ENCODE data around the gene MYO9B.

MYO9B gene

GRCh38 chr19:17026706-17027534 is 48.7 kb upstream of the MYO9B start, which contains the start of gene CPAMD8:
TSS of gene CPAMD8 (minus strand) at chr19:17026810. CDS start at chr19:17026642, 168 bp downstream.
- no peak within 1 kb of the TSS for H3K27ac ChIP-seq (ENCODE audit: low read depth, low read length, poor library complexity, severe bottlenecking)
- H3K9ac ChIP-seq (ENCODE audit: low read length), result no peak within 1 kb of the TSS
- no peaks in the 10 kb centered on the region for H3K79me2 ChIP-seq (ENCODE audit: insufficient read depth, low read length)
- H3K36me3 ChIP-seq (ENCODE audit: insufficient read depth, low read length), result no peaks in the 10 kb centered on the region
- no peaks in the 10 kb centered on the region for H3K9me3 ChIP-seq (ENCODE audit: low read length)
- no peaks in the 10 kb centered on the region for H4K20me1 ChIP-seq (ENCODE audit: insufficient read depth, low read length)
- H3K4me2 ChIP-seq (ENCODE audit: low read length), result no peak within 1 kb of the TSS
- no peak within 1 kb of the TSS for H2AFZ ChIP-seq (ENCODE audit: low read length)
- no peaks in the 10 kb centered on the region for H3K4me1 ChIP-seq (ENCODE audit: insufficient read depth, low read length, severe bottlenecking)
- H3K9me2 ChIP-seq (ENCODE audit: low read depth, low read length), result no peaks in the 10 kb centered on the region
- H3K4me3 ChIP-seq (ENCODE audit: low read depth, low read length, poor library complexity, severe bottlenecking), result no peak within 1 kb of the TSS
- TF ChIP-seq, protein P1, sequence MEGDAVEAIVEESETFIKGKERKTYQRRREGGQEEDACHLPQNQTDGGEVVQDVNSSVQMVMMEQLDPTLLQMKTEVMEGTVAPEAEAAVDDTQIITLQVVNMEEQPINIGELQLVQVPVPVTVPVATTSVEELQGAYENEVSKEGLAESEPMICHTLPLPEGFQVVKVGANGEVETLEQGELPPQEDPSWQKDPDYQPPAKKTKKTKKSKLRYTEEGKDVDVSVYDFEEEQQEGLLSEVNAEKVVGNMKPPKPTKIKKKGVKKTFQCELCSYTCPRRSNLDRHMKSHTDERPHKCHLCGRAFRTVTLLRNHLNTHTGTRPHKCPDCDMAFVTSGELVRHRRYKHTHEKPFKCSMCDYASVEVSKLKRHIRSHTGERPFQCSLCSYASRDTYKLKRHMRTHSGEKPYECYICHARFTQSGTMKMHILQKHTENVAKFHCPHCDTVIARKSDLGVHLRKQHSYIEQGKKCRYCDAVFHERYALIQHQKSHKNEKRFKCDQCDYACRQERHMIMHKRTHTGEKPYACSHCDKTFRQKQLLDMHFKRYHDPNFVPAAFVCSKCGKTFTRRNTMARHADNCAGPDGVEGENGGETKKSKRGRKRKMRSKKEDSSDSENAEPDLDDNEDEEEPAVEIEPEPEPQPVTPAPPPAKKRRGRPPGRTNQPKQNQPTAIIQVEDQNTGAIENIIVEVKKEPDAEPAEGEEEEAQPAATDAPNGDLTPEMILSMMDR (IDR thresholded peaks at IDR 0.05; ENCODE audit: low read length), result no peak
- TF ChIP-seq EZH2 (IDR thresholded peaks at IDR 0.05; ENCODE audit: borderline replicate concordance, low read length), result no peak
- H3K27me3 ChIP-seq (ENCODE audit: insufficient read depth, low read length), result no peaks in the 10 kb centered on the region; the same call in 1 of the 2 replicates
- H3F3A ChIP-seq (ENCODE audit: insufficient read depth, low read length), result no peaks in the 10 kb centered on the region

DNA sequence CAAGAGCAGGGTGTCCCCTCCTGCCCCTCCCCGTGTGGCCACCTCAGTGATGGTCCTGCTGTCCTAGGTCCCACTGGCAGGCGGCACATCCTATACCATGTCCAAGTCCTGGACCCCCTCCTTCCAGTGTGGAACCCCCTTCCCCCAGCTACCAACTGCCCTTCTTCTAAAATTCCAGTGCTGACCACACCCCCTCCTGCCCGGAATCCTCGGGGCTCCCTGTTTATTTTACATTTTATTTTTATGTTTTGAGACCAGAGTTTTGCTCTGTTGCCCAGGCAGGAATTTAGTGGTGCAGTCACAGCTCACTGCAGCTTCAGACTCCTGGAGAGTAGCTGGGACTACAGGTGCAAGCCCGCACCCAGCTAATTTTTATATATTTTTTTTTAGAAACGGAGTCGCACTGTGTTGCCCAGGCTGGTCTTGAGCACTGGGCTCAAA is 48.0 kb upstream of the MYO9B start:
- H3K27ac ChIP-seq (ENCODE audit: low read depth, low read length, poor library complexity, severe bottlenecking), result no peak overlapping the region
- H4K20me1 ChIP-seq (ENCODE audit: insufficient read depth, low read length), result no peaks in the 10 kb centered on the region
- no peaks in the 10 kb centered on the region for H3K9me3 ChIP-seq (ENCODE audit: low read length)
- H3K36me3 ChIP-seq (ENCODE audit: insufficient read depth, low read length), result no peaks in the 10 kb centered on the region
- H3K27me3 ChIP-seq (ENCODE audit: insufficient read depth, low read length), result no peaks in the 10 kb centered on the region; the same call in 1 of the 2 replicates
- TF ChIP-seq, protein P1 (IDR thresholded peaks at IDR 0.05; ENCODE audit: low read length), result no peak
- no peak overlapping the region for H3K4me3 ChIP-seq (ENCODE audit: low read depth, low read length, poor library complexity, severe bottlenecking)
- no peaks in the 10 kb centered on the region for H3K9me2 ChIP-seq (ENCODE audit: low read depth, low read length)
- H3K4me1 ChIP-seq (ENCODE audit: insufficient read depth, low read length, severe bottlenecking), result no peaks in the 10 kb centered on the region
- H3K4me2 ChIP-seq (ENCODE audit: low read length), result no peak overlapping the region
- no peaks in the 10 kb centered on the region for H3K79me2 ChIP-seq (ENCODE audit: insufficient read depth, low read length)
- H3F3A ChIP-seq (ENCODE audit: insufficient read depth, low read length), result no peaks in the 10 kb centered on the region
- no peak overlapping the region for H2AFZ ChIP-seq (ENCODE audit: low read length)
- H3K9ac ChIP-seq (ENCODE audit: low read length), result no peak overlapping the region

- TF ChIP-seq, protein P1 (IDR thresholded peaks at IDR 0.05; ENCODE audit: low read length), result no peak
- no peak for TF ChIP-seq EZH2 (IDR thresholded peaks at IDR 0.05; ENCODE audit: borderline replicate concordance, low read length)
- no peaks in the 10 kb centered on the region for H4K20me1 ChIP-seq (ENCODE audit: insufficient read depth, low read length)
These were observed 43.8 kb upstream of the MYO9B start for GRCh38 chr19:17031741-17032140.

More at GRCh38 chr19:17031741-17032140, 43.8 kb upstream of the MYO9B start:
- Histone ChIP-seq H3K79me2 (ENCODE audit: insufficient read depth, low read length) (no peaks in the 10 kb centered on the region), H2AFZ (ENCODE audit: low read length) (no peak overlapping the region), H3K27ac (ENCODE audit: low read depth, low read length, poor library complexity, severe bottlenecking) (no peak overlapping the region), H3K27me3 (ENCODE audit: insufficient read depth, low read length) (0 out of 2 replicates have a peak, but pooled peaks cover 3% of the 10 kb centered on the region), H3F3A (ENCODE audit: insufficient read depth, low read length) (no peaks in the 10 kb centered on the region), H3K9ac (ENCODE audit: low read length) (no peak overlapping the region), H3K4me2 (ENCODE audit: low read length) (no peak overlapping the region), H3K36me3 (ENCODE audit: insufficient read depth, low read length) (no peaks in the 10 kb centered on the region), H3K9me2 (ENCODE audit: low read depth, low read length) (no peaks in the 10 kb centered on the region), H3K9me3 (ENCODE audit: low read length) (no peaks in the 10 kb centered on the region), H3K4me3 (ENCODE audit: low read depth, low read length, poor library complexity, severe bottlenecking) (no peak overlapping the region), H3K4me1 (ENCODE audit: insufficient read depth, low read length, severe bottlenecking) (no peaks in the 10 kb centered on the region)
